HFF-Myc (cell line): ENCODE data around the gene PCMTD2.

Experiments used
- DNase-seq: peaks from one replicate; pipeline ENCODE4 v3.0.0-alpha.2; 2011; ENCODE audit warnings: low read depth; ENCODE audit errors: extremely low read depth
- H3K4me3 ChIP-seq: replicated peaks from 2 replicates; pipeline ENCODE4 v1.5.1; 2011; ENCODE audit warnings: low read depth, mild to moderate bottlenecking, control low read depth, low read length
- CTCF ChIP-seq: IDR thresholded peaks from 2 replicates; pipeline ENCODE4 v1.5.1; 2012; ENCODE audit warnings: mild to moderate bottlenecking, low read depth, low read length, control low read depth; ENCODE audit errors: missing control alignments

The PCMTD2 gene

GRCh38 chr20:64266988-64267387 lies 11.4 kb downstream of the PCMTD2 start:
- DNase-seq: no peak
- TF ChIP-seq CTCF: no peak
- no peak overlapping the region for H3K4me3 ChIP-seq

GRCh38 chr20:64268174-64268573 lies 12.6 kb downstream of the PCMTD2 start:
- DNase-seq: no peak
- no peak for TF ChIP-seq CTCF
- no peak overlapping the region for H3K4me3 ChIP-seq

- no peak for DNase-seq
- H3K4me3 ChIP-seq: no peak overlapping the region
- no peak for TF ChIP-seq CTCF
Measured at GRCh38 chr20:64269604-64270411, 14.3 kb downstream of the PCMTD2 start.

GRCh38 chr20:64271636-64272035 lies 16.1 kb downstream of the PCMTD2 start:
- TF ChIP-seq CTCF: no peak
- DNase-seq: no peak
- H3K4me3 ChIP-seq: no peak overlapping the region

- no peak for DNase-seq
- H3K4me3 ChIP-seq: no peak overlapping the region
- TF ChIP-seq CTCF: no peak
Measured at GRCh38 chr20:64273109-64273508, 17.6 kb downstream of the PCMTD2 start.

GRCh38 chr20:64276817-64277216 lies 21.3 kb downstream of the PCMTD2 start:
- no peak for DNase-seq
- TF ChIP-seq CTCF: no peak

More at GRCh38 chr20:64276817-64277216, 21.3 kb downstream of the PCMTD2 start:
- H3K4me3 ChIP-seq: no peak overlapping the region
